Left kidney (tissue), 2 donors: ENCODE data around the gene QDPR. TPM values are rescaled to one million over a fixed set of nuclear protein-coding genes. Genes with fewer than 3 reads are reported as not detected.

Experiments used
- DNase-seq: peaks from one replicate; pipeline ENCODE4 v3.0.0-alpha.2; 2013
- polyA plus RNA-seq: library from polyadenylated mRNA; unstranded; fragments of 120-200 nt; gene quantifications from one replicate; pipeline ENCODE4 v1.2.1, GENCODE V29; 2013; ENCODE audit not compliant: insufficient read length

The QDPR gene
- polyA plus RNA-seq, 1 donor: 62.9 TPM

- DNase-seq: no peak
Measured at GRCh38 chr4:17531538-17532285, 19.8 kb upstream of the QDPR start.

- DNase-seq: no peak
Measured at GRCh38 chr4:17528551-17529165, 16.8 kb upstream of the QDPR start.

- DNase-seq: no peak
Measured at GRCh38 chr4:17526695-17527477, 15.0 kb upstream of the QDPR start.

- no peak for DNase-seq
Measured at GRCh38 chr4:17523662-17524061, 11.8 kb upstream of the QDPR start.

GRCh38 chr4:17521595-17521994 is 9.7 kb upstream of the QDPR start:
- no peak for DNase-seq

- DNase-seq: no peak
Measured at GRCh38 chr4:17517664-17518063, 5.8 kb upstream of the QDPR start.

- DNase-seq: no peak
Measured at GRCh38 chr4:17516980-17517379, 5.1 kb upstream of the QDPR start.

- DNase-seq: no peak
Measured at GRCh38 chr4:17515445-17516407, 3.8 kb upstream of the QDPR start.

- DNase-seq: no peak
Measured at GRCh38 chr4:17514865-17515264, 3.0 kb upstream of the QDPR start, which contains the start of gene CLRN2. Gene CLRN2, plus strand, starts transcription at chr4:17515165. Its CDS starts 102 bp downstream, at chr4:17515267.

- no peak for DNase-seq
Measured at GRCh38 chr4:17512973-17513665, 1.2 kb upstream of the QDPR start.

GRCh38 chr4:17511509-17511949 is 361 bp downstream of the QDPR start:
- DNase-seq: no peak

- DNase-seq: no peak
Measured at GRCh38 chr4:17511051-17511450, 839 bp downstream of the QDPR start.

GRCh38 chr4:17510582-17510981 is 1.3 kb downstream of the QDPR start:
- DNase-seq: no peak

GRCh38 chr4:17504081-17504480 is 7.8 kb downstream of the QDPR start:
- no peak for DNase-seq

- no peak for DNase-seq
Measured at GRCh38 chr4:17502756-17503155, 9.1 kb downstream of the QDPR start.

- no peak for DNase-seq
Measured at GRCh38 chr4:17500574-17500973, 11.3 kb downstream of the QDPR start.

- DNase-seq: no peak
Measured at GRCh38 chr4:17497890-17498523, 13.9 kb downstream of the QDPR start.

GRCh38 chr4:17494258-17495190 is 17.4 kb downstream of the QDPR start:
- DNase-seq: no peak

GRCh38 chr4:17493619-17494018 is 18.3 kb downstream of the QDPR start:
- DNase-seq: no peak
